Stomach (tissue), 4 donors: ENCODE results near the gene SLC2A4.

Source experiments
- CTCF ChIP-seq, 7 experiments: fragments of 450-650 bp in 4 of 7; fragments of 200-600 bp in 3 of 7; sonication (generic) in 3 of 7; IDR thresholded peaks; one replicate each; pipeline ENCODE4 v1.5.1; 2016 to 2019; ENCODE audit warnings: antibody characterized with exemption in 7 of 7, control low read depth in 2 of 7, mild to moderate bottlenecking in 1 of 7
- EP300 ChIP-seq: sonication (generic); formaldehyde crosslinking; IDR thresholded peaks from one replicate; pipeline ENCODE4 v1.6.1; 2017; ENCODE audit warnings: antibody characterized with exemption
- POLR2A ChIP-seq, 4 donors: fragments of 450-650 bp; IDR thresholded peaks; one replicate each; pipeline ENCODE4 v1.6.1; 2016; ENCODE audit warnings: antibody characterized with exemption in 4 of 4, control low read depth in 2 of 4, mild to moderate bottlenecking in 1 of 4, moderate library complexity in 1 of 4
- POLR2AphosphoS5 ChIP-seq, 3 donors: sonication (generic); formaldehyde crosslinking; IDR thresholded peaks; one replicate each; pipeline ENCODE4 v1.6.1; 2016; ENCODE audit warnings: antibody characterized with exemption in 3 of 3

- TF ChIP-seq CTCF (IDR thresholded peaks at IDR 0.05) = no peak
- no peak for TF ChIP-seq POLR2AphosphoS5 (IDR thresholded peaks at IDR 0.05)
- no peak for TF ChIP-seq POLR2A (IDR thresholded peaks at IDR 0.05)
- TF ChIP-seq EP300 = no peak
Measured at GRCh38 chr17:7325031-7325528, 43.6 kb downstream of the SLC2A4 start.
